Measurements from ENCODE around the gene COLEC11. TPM values are rescaled to one million over a fixed set of nuclear protein-coding genes. Genes with fewer than 3 reads are reported as not detected.
"Not testable (repeated sequence)": the region's sequence is repeated elsewhere in the genome, so short reads cannot be mapped to it uniquely, and the experiment has no call there.

The COLEC11 gene
- total RNA-seq, 1 donor from 2014 or later: 0.26 TPM

DNA sequence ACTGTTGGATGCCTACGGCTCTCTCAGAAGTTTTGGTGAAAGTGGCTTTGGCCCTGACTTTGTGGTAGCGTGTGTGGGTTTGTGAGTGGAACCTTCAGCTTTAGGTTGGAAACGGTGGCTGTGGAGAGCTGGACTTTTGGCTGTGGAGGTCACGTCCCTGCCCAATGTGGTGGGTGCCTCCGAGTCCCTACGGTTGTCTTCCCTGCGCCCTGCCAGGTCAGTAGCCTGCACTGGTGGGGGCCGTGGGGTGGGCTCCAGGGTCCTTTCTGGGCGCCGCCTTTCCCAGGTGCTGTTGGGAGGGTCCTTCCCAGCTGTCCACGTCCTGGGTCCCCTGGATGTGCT is 11.1 kb downstream of the COLEC11 start:
- FAIRE-seq: no peak
- Histone ChIP-seq H3K4me3 (ENCODE audit: low read depth, low read length) (no peak overlapping the region), H3K27me3 (ENCODE audit: control insufficient read depth, insufficient read depth, low read length) (no peaks in the 10 kb centered on the region), H3K36me3 (ENCODE audit: control insufficient read depth, insufficient read depth, low read length) (no peaks in the 10 kb centered on the region)
- TF ChIP-seq, protein P1, sequence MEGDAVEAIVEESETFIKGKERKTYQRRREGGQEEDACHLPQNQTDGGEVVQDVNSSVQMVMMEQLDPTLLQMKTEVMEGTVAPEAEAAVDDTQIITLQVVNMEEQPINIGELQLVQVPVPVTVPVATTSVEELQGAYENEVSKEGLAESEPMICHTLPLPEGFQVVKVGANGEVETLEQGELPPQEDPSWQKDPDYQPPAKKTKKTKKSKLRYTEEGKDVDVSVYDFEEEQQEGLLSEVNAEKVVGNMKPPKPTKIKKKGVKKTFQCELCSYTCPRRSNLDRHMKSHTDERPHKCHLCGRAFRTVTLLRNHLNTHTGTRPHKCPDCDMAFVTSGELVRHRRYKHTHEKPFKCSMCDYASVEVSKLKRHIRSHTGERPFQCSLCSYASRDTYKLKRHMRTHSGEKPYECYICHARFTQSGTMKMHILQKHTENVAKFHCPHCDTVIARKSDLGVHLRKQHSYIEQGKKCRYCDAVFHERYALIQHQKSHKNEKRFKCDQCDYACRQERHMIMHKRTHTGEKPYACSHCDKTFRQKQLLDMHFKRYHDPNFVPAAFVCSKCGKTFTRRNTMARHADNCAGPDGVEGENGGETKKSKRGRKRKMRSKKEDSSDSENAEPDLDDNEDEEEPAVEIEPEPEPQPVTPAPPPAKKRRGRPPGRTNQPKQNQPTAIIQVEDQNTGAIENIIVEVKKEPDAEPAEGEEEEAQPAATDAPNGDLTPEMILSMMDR (IDR thresholded peaks at IDR 0.05; ENCODE audit: insufficient read depth, low read length, severe bottlenecking): no peak
- no peak for DNase-seq (ENCODE audit: low read depth)

DNA sequence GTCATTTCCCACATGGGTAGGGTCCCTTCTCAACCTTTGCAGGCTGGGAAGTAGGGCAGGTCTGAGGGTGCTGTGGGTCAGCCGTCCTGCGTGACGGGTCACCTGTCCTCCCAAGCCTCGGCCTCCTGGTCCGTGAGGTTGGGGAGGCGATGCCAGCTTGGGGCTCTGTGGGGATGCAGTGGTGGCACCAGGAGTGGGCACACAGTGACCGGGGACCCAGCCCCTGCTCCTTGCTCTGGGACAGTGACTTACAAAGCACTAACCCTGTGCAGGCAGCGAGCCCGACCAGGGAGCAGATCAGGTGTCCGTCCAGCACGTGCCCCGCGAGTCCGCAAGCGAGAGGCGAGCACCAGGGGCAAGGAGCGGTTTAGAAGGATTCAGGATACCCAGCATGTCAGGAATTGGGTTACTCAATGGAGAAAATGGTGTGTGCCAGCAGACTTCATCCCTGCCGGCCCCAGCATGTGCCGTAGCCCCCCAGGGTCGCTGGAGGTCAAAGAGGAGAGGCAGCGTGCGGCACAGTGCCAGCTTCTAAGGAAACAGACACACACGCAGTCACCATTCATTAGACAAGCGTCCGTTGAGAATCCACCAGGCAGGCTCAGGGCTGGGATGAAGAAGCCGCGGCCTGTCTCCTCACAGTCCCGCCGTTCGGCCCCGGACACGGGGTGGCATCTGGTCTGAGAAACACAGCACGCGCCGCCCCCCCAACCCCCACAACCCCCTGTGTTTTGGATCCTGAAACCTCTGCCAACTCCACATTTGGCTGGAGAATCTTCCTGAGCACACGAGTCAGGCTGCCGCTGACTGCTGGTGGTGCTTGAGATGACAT is 11.7 kb downstream of the COLEC11 start:
- DNase-seq (ENCODE audit: low read depth): no peak
- Histone ChIP-seq H3K27me3 (ENCODE audit: control insufficient read depth, insufficient read depth, low read length) (no peaks in the 10 kb centered on the region), H3K4me3 (ENCODE audit: low read depth, low read length) (no peak overlapping the region), H3K36me3 (ENCODE audit: control insufficient read depth, insufficient read depth, low read length) (no peaks in the 10 kb centered on the region)
- TF ChIP-seq, protein P1 (IDR thresholded peaks at IDR 0.05; ENCODE audit: insufficient read depth, low read length, severe bottlenecking): no peak
- FAIRE-seq: no peak

GRCh38 chr2:3608373-3609278 is 13.7 kb downstream of the COLEC11 start:
- Histone ChIP-seq H3K36me3 (ENCODE audit: control insufficient read depth, insufficient read depth, low read length) (no peaks in the 10 kb centered on the region), H3K27me3 (ENCODE audit: control insufficient read depth, insufficient read depth, low read length) (no peaks in the 10 kb centered on the region), H3K4me3 (ENCODE audit: low read depth, low read length) (no peak overlapping the region)
- TF ChIP-seq, protein P1 (IDR thresholded peaks at IDR 0.05; ENCODE audit: insufficient read depth, low read length, severe bottlenecking): no peak
- no peak for DNase-seq (ENCODE audit: low read depth)
- FAIRE-seq: no peak

DNA sequence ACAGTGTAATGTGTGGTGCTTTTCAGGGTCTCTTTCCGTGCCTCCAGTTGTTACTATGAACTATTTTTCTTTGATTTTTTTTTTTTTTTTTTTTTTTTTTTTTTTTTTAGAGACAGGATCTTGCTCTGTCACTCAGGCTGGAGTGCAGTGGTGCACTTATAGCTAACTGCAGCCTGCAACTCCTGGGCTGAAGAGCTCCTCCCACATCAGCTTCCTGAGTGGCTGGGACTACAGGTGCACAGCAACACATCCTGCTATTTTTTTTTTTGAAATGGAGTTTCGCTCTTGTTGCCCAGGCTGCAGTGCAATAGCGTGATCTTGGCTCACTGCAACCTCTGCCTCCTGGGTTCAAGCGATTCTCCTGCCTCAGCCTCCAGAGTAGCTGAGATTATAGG is 14.4 kb downstream of the COLEC11 start:
- not testable (repeated sequence) for H3K36me3 ChIP-seq (ENCODE audit: control insufficient read depth, insufficient read depth, low read length); FAIRE-seq; H3K27me3 ChIP-seq (ENCODE audit: control insufficient read depth, insufficient read depth, low read length); DNase-seq (ENCODE audit: low read depth); H3K4me3 ChIP-seq (ENCODE audit: low read depth, low read length)

DNA sequence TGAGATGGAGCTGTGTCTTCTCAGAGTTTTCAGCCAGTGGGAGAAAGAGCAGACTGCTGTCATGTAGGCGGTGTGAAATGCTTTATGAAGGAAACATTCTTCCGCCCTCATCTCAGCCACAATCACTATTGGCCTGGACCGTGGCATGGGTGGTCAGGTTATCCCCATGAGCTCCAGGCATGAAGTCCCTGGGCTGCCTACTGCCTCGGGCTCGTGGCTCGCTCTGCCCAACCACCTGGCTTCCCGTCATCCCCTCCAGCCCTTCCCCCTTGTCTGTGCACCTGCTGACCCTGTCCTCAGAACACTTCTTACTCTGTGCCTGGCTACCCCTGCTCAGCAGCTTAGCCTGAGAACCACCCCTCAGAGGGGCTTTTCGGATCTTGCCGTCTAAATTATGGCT is 15.5 kb downstream of the COLEC11 start:
- H3K4me3 ChIP-seq (ENCODE audit: low read depth, low read length): no peak overlapping the region
- TF ChIP-seq, protein P1 (IDR thresholded peaks at IDR 0.05; ENCODE audit: insufficient read depth, low read length, severe bottlenecking): no peak
- H3K36me3 ChIP-seq (ENCODE audit: control insufficient read depth, insufficient read depth, low read length): no peaks in the 10 kb centered on the region
- DNase-seq (ENCODE audit: low read depth) (no peak), FAIRE-seq (no peak)
- no peaks in the 10 kb centered on the region for H3K27me3 ChIP-seq (ENCODE audit: control insufficient read depth, insufficient read depth, low read length)

GRCh38 chr2:3610881-3611505 is 16.1 kb downstream of the COLEC11 start:
- FAIRE-seq (no peak), DNase-seq (ENCODE audit: low read depth) (no peak)
- Histone ChIP-seq H3K36me3 (ENCODE audit: control insufficient read depth, insufficient read depth, low read length) (no peaks in the 10 kb centered on the region), H3K4me3 (ENCODE audit: low read depth, low read length) (no peak overlapping the region), H3K27me3 (ENCODE audit: control insufficient read depth, insufficient read depth, low read length) (no peaks in the 10 kb centered on the region)
- TF ChIP-seq, protein P1 (IDR thresholded peaks at IDR 0.05; ENCODE audit: insufficient read depth, low read length, severe bottlenecking): no peak
